Neural cell (in vitro differentiated cells): Measurements from ENCODE around the gene SNX10.

Source experiments
- CTCF ChIP-seq: fragments of 450-650 bp; IDR thresholded peaks from 2 replicates; pipeline ENCODE4 v1.5.1; 2014; ENCODE audit warnings: antibody characterized with exemption, mild to moderate bottlenecking, moderate library complexity; ENCODE audit not compliant: poor library complexity, severe bottlenecking
- EP300 ChIP-seq: fragments of 450-650 bp; conservative IDR thresholded peaks from 2 replicates; pipeline ENCODE4 v1.6.1; 2014; ENCODE audit warnings: antibody characterized with exemption, mild to moderate bottlenecking, moderate library complexity; ENCODE audit not compliant: poor library complexity, severe bottlenecking
- EZH2 ChIP-seq: fragments of 200-600, 300-800 bp; shearing (Covaris generic), sonication (generic); IDR thresholded peaks from 2 replicates; pipeline ENCODE4 v1.6.1; 2014; ENCODE audit warnings: antibody characterized with exemption, low read length, borderline replicate concordance, mild to moderate bottlenecking; ENCODE audit not compliant: insufficient read depth, poor library complexity, severe bottlenecking
- POLR2AphosphoS5 ChIP-seq: IDR thresholded peaks from 2 replicates; pipeline ENCODE4 v1.6.1; 2012
- RAD21 ChIP-seq: fragments of 450-650 bp; conservative IDR thresholded peaks from 2 replicates; pipeline ENCODE4 v1.6.1; 2014; ENCODE audit warnings: antibody characterized with exemption, mild to moderate bottlenecking, moderate library complexity
- TF ChIP-seq, protein P1 (sequence below): IDR thresholded peaks from 2 replicates; pipeline ENCODE4 v1.6.1; 2012; ENCODE audit warnings: borderline replicate concordance

DNA sequence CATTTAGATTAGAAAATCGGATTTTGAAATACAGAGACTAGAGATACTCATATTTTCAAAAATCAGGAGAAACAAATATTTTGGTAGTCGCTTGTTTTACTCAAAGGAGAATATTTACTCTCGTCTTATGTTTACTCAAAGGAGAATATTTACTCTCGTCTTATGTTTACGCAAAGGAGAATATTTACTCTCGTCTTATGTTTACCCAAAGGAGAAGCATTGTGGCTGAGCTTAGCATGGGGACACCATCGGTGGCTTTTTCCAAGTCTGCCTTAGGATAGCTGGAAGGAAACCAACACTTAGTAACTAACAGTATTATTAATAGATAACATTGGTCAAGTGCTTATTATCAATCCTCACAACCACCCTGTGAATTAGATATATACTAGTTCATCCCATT is 71.8 kb downstream of the SNX10 start:
- TF ChIP-seq, protein P1, sequence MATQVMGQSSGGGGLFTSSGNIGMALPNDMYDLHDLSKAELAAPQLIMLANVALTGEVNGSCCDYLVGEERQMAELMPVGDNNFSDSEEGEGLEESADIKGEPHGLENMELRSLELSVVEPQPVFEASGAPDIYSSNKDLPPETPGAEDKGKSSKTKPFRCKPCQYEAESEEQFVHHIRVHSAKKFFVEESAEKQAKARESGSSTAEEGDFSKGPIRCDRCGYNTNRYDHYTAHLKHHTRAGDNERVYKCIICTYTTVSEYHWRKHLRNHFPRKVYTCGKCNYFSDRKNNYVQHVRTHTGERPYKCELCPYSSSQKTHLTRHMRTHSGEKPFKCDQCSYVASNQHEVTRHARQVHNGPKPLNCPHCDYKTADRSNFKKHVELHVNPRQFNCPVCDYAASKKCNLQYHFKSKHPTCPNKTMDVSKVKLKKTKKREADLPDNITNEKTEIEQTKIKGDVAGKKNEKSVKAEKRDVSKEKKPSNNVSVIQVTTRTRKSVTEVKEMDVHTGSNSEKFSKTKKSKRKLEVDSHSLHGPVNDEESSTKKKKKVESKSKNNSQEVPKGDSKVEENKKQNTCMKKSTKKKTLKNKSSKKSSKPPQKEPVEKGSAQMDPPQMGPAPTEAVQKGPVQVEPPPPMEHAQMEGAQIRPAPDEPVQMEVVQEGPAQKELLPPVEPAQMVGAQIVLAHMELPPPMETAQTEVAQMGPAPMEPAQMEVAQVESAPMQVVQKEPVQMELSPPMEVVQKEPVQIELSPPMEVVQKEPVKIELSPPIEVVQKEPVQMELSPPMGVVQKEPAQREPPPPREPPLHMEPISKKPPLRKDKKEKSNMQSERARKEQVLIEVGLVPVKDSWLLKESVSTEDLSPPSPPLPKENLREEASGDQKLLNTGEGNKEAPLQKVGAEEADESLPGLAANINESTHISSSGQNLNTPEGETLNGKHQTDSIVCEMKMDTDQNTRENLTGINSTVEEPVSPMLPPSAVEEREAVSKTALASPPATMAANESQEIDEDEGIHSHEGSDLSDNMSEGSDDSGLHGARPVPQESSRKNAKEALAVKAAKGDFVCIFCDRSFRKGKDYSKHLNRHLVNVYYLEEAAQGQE = no peak
- TF ChIP-seq EP300 (no peak), CTCF (no peak), POLR2AphosphoS5 (no peak), RAD21 (no peak), EZH2 (no peak)
